ENCODE data around the gene PLCL2.

GRCh38 chr3:16909802-16910201, 25.0 kb downstream of the PLCL2 start:
- no peak for TF ChIP-seq CTCF (IDR thresholded peaks at IDR 0.05 in 8 of 11, conservative IDR thresholded peaks at IDR 0.05 in 3 of 11)
- TF ChIP-seq POLR2AphosphoS5 (IDR thresholded peaks at IDR 0.05): no peak
- no peak for TF ChIP-seq POLR2A (IDR thresholded peaks at IDR 0.05)

Data from spleen (tissue), 7 donors.